ENCODE results near the gene USP36.

GRCh38 chr17:78865682-78866390, 25.2 kb upstream of the USP36 start:
- peak; percentile 87 for TF ChIP-seq CTCF (IDR thresholded peaks at IDR 0.05; ENCODE audit: low read length)
- TF ChIP-seq EZH2 (optimal IDR thresholded peaks at IDR 0.05; ENCODE audit: low read depth, low read length), result no peak
- TF ChIP-seq EZH2phosphoT487 (IDR thresholded peaks at IDR 0.05; ENCODE audit: low read length), result no peak
